NOMO-1 treated with DMSO at 0.1 percent for 48 hours (cell line): ENCODE results near the gene NEU1.

ENCODE experiments used
- DNase-seq: peaks from one replicate; lab custom pipeline; 2025; ENCODE audit not compliant: unreplicated experiment; lab: John Stamatoyannopoulos, UW

NEU1 gene

DNA sequence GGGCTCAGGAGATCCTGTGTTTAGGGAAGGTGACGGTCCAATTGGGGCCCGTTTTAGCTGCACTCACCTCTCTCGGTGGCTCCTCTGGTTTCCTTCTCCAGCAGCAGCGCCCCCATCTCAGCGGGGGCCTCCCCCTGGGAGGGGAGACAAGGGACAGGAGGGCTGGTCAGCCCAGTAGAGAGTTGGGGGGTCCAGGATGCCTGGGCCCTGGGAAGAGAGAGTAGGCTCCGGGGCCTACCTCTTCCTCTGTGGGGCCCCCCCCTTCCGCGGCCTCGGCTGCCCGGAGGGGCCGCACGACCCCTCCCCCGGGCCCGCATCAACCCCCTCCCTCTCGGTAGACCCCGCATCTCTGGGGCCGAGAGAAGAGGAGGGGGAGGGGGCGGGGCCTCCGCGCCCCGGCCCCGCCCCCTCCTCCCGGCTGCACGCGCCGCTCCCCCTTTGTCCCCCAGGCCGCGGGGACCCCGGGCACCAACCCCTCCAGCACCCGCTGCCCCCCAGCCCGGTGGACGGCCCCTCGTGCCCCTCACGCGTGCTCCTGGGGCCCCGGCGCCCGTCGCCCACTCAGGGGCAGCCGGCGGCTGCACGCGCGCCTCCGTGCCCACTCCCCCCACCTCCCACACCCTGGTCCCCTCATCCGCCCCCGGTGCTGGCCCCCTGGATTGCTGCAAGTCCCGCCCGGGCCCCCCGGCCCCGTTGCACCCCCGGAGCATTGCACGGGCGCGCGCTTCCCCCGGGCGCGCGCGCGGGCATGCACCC is 34.4 kb upstream of the NEU1 start:
- no peak for DNase-seq

DNA sequence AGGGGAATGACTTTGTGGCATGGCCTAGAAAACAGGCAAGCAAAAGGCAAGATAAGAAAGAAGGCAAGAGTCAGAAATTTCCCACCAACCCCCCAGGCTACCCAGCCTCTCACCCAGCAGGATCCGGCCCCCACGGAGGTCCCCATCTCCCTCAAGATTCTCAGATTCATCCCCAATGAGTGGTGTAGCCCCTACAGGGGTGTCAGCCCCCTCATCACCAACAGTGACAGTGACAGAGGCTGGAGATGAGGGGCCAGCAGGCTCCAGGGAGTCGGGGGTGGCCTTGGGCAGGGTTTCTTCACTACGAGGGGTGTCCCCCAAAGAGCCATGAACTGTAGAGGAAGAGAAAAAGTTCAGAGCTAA is 33.9 kb upstream of the NEU1 start:
- no peak for DNase-seq

- DNase-seq = no peak
These were observed 30.2 kb upstream of the NEU1 start for GRCh38 chr6:31892821-31893220.

DNA sequence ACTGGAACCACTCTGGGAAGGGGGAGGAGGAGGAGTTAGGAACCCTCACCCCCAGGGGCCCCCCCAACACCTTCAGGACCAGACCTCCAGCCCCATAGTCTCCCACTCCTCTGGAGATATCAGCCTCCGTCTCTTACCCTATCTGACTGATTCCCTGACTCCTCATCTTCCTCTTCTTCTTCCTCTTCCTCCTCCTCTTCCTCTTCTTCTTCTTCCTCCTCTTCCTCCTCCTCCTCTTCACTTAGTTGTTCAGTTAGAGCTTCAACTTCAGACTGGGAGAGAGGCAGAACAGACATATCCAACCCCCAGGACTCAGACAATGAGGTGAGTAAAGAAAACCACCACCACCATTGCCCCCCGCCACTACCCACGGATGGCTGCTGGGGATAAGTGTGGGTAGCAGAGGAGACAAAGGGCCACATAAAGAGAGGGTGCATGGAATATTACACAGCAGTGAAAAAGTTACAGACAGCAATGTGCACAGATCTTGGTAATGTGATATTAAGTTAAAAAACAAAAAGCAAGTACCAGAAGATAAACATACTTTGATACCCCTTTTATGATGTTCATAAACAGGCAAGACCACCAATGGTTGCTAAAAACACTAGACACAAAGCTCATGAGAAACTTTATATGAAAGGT is 26.8 kb upstream of the NEU1 start:
- DNase-seq = no peak

- DNase-seq = no peak
These were observed 25.9 kb upstream of the NEU1 start for GRCh38 chr6:31888276-31889258.

DNA sequence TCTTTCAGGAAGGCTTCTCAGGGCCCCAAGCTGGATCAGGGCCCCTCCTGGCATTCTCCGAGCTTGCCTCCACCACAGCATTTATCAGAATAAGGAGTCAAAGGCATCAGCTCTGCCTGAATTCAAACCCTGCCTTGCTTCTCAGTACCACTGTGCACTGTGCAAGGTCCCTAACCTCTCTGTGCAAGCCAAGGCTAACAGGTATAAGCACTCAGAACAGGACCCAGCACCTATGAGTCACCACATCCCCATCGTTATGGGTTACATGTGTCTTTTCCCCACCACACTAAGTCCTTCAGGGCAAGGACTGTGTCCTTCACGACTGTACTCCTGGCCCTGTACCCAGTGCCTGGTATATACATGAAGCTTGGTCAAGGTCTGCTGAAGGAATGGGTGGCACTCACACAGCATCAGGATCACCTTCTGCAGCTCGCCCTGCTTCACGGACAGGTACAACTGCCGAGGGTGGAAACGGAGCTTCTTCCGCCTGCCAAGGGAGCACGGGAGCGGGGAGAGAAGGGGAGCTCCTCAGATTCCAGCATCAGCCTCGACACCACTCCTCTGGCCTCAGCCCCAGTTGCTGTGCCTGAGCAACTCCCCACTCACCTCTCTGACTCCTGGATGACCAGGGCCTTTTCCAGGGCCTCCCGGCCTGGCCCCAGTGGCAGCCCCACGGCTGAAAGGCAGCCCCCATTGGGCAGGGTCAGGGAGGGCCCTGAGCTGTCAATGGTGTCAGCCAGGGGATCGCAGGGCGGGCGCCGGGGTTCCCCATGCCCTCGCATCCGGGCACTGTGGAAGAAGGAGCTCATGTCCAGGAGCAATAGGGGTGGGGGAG is 24.8 kb upstream of the NEU1 start:
- no peak for DNase-seq

DNA sequence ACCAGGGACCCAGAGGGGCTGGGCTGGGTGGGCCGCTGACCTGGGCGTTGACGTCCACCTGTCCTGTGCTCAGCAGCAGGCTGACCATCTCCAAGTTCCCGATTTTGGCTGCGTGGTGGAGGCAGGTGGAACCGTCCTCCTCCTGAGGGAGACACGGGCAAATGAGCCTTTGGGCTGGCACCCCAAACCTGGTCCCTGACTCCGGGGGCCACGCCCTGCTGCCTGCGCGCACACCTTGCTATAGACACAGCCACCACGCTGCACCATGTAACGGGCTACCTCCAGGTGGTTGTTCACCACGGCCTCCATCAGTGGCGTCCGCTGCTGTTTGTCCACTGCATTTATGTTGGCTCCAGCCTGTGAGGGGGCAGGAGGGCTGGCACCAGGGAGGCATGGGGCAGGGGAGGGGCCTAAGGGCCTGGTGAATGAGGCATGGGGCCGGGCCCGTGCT is 23.9 kb upstream of the NEU1 start:
- DNase-seq = no peak

- DNase-seq = no peak
These were observed 22.0 kb upstream of the NEU1 start for GRCh38 chr6:31884528-31885035.

- no peak for DNase-seq
These were observed 21.1 kb upstream of the NEU1 start for GRCh38 chr6:31883676-31884075.

DNA sequence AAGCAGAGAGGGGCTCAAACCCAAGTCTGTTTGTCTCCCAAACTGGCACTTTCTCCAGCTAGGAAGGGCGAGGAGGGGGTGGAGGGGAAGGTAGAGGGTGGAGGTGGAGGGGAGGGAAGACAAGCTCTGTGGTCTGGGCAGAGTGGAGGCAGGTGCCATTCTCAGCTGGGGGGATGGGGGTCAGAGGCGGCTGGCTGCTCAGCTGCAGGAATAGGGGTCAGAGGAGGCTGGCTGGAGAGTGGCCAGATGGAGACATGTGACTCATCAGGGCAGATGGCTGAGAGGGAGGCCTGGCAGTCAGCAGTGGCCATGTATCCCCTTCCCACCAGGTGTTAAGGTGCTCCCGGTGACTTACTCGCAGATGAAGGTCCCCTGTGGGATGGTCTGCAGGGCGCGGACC is 19.7 kb upstream of the NEU1 start:
- DNase-seq = no peak

GRCh38 chr6:31881136-31881859 is 18.7 kb upstream of the NEU1 start:
- no peak for DNase-seq

GRCh38 chr6:31880616-31881015 is 18.0 kb upstream of the NEU1 start:
- no peak for DNase-seq

DNA sequence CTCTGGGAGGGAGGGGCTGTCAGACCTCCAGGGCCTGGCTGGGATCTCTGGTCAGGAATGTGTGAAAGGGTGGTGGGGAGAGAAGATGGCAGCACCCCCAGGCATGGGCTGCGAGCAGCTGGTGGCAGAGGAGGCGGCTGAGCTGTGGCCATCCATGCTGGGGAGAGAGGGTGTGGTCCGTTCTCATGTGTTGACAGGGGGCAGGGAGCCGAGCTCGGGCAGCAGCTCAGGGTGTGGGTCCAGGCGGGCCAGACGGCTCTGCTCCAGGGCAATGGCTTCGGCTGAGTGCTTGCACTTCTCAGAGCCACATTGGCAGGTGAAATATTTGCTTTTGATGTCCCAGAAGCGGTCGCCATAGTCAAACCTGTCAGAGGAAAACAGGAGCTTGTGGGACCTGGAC is 17.3 kb upstream of the NEU1 start:
- DNase-seq = no peak

DNA sequence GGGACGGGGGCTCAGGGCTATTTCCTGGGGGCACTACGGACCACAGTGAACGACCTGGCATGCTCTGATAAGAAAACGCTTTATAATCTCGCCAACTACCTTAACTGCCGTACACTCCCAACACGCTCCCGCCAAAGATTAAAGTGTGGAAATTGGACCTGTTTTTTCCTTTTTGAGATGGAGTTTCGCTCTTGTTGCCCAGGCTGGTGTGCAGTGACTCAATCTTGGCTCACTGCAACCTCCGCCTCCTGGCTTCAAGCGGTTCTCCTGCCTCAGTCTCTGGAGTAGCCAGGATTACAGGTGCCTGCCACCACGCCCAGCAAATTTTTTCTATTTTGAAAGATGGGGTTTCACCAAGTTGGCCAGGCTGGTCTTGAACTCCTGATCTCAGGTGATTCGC is 16.5 kb upstream of the NEU1 start:
- DNase-seq = no peak

GRCh38 chr6:31878726-31879125 is 16.1 kb upstream of the NEU1 start, which contains the start of gene SLC44A4:
Gene SLC44A4, minus strand, starts transcription at chr6:31878997. Its CDS starts 17 bp downstream, at chr6:31878980.
- DNase-seq = no peak

DNA sequence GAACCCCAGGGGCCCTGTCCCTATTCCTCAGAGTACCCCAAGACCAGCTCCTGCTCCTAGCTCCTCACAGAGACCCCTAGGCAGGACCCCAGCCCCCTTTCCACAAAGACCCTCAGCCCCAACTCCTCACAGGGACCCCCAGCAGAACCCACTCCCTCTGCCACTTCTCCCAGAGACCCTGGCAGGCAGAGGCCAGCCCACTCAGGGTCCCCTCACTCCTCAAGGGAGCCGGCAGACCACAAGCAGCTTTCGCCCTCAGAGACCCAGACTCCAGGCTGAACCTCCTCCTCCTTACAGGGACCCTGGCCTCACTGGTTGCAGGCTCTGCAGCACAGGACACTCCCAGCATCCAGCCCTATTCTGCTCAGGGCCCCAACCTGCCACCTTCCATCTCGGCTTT is 15.6 kb upstream of the NEU1 start:
- no peak for DNase-seq

DNA sequence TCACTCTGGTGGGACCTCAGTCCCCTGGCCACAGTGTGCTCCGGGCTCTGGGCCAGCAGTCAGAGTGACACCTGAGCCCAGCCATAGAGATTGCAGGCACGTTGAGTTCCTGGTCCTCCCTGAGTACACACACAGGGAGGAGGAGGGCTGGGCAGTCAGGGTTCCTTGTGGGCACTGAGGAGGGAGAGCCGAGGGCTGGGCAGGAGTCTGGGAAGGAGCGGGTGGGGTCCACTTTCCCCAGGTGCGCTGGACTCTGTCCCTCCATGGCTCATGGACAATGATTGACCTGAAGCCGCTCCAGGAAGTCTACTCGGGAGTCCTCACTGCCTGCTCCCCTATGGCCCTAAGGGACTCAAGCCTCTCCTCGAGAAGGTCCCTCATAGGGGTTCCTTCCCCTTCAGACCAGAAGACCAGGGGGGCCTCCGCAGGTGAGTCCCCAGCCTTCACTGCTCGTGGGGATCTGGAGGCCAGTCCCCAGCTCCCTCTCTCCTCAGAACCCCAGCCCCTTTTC is 15.1 kb upstream of the NEU1 start:
- DNase-seq = no peak

- DNase-seq = no peak
These were observed 14.6 kb upstream of the NEU1 start for GRCh38 chr6:31877125-31877650.

GRCh38 chr6:31876357-31876756 is 13.7 kb upstream of the NEU1 start:
- DNase-seq = no peak
